Fibroblast of villous mesenchyme (primary cell): Measurements from ENCODE around the gene OR6K3. TPM values are rescaled to one million over a fixed set of nuclear protein-coding genes. Genes with fewer than 3 reads are reported as not detected.

Experiments used
- DNase-seq: peaks from one replicate; pipeline ENCODE4 v3.0.0-alpha.2; 2010; ENCODE audit warnings: low read depth
- H3K4me3 ChIP-seq: 2 replicates; pipeline ENCODE4 v1.5.1; 2011; ENCODE audit warnings: low read depth, mild to moderate bottlenecking, low read length
- CTCF ChIP-seq: IDR thresholded peaks from 2 replicates; pipeline ENCODE4 v1.5.1; 2012; ENCODE audit warnings: low read depth, mild to moderate bottlenecking, low read length; ENCODE audit not compliant: insufficient read depth
- total RNA-seq: library from RNA; depleted of rRNA; stranded (reverse); fragments of >200 nt; gene quantifications from 2 replicates; pipeline ENCODE4 v1.2.3, GENCODE V29; 2012

OR6K3 gene
- total RNA-seq = not detected in 2 replicates

- TF ChIP-seq CTCF = no peak
- no peak for DNase-seq
- H3K4me3 ChIP-seq = no peak within 1 kb of the TSS
Measured at GRCh38 chr1:158720620-158721019, at the start of gene OR6K3. TSS of gene OR6K3 (minus strand) at chr1:158720720. CDS start at chr1:158718115, 2,605 bp downstream.

- H3K4me3 ChIP-seq = no peak within 1 kb of the TSS
- DNase-seq = no peak
- no peak for TF ChIP-seq CTCF
Measured at GRCh38 chr1:158754420-158754819, 33.9 kb upstream of the OR6K3 start, which contains the start of gene OR6K6. TSS of gene OR6K6 (plus strand) at chr1:158754720. CDS start at chr1:158754888, 168 bp downstream.

GRCh38 chr1:158752155-158752712, 31.7 kb upstream of the OR6K3 start:
- DNase-seq = no peak
- no peak for TF ChIP-seq CTCF
- H3K4me3 ChIP-seq = no peak overlapping the region

- no peak overlapping the region for H3K4me3 ChIP-seq
- no peak for DNase-seq
- no peak for TF ChIP-seq CTCF
Measured at GRCh38 chr1:158735848-158736247, 15.3 kb upstream of the OR6K3 start.

GRCh38 chr1:158732524-158732923, 12.0 kb upstream of the OR6K3 start:
- TF ChIP-seq CTCF = no peak
- DNase-seq = no peak

GRCh38 chr1:158731707-158732106, 11.2 kb upstream of the OR6K3 start:
- TF ChIP-seq CTCF = no peak
- H3K4me3 ChIP-seq = no peak overlapping the region
- no peak for DNase-seq

More at GRCh38 chr1:158732524-158732923, 12.0 kb upstream of the OR6K3 start:
- no peak overlapping the region for H3K4me3 ChIP-seq

- H3K4me3 ChIP-seq = no peak overlapping the region
- no peak for DNase-seq
- TF ChIP-seq CTCF = no peak
Measured at GRCh38 chr1:158730453-158730852, 9.9 kb upstream of the OR6K3 start.
